ENCODE results near the gene PRDM15. TPM values are rescaled to one million over a fixed set of nuclear protein-coding genes. Genes with fewer than 3 reads are reported as not detected.

PRDM15 gene
- total RNA-seq, 2 experiments from 2014 or later, result 10.4 to 12.0 TPM

DNA sequence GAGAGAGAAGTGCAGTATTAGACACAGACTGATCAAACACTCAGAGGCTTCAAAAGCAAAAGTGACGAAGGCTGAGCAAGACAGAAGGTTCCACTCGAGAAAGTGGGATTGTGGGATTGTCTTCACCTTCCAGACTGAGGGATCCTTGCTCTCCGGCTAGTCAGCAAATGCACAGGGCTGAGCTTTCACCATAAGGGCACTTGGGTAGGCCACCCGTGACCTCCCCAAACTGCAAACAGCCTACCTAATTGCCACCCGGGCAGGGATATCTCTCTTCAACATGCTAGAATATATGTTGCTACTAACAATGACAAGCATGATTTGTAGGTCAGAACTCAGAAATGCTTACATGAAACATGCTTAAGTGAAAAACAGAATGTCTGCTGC lies 77.0 kb downstream of the PRDM15 start:
- TF ChIP-seq CTCF (IDR thresholded peaks at IDR 0.05), result no peak
- no peak overlapping the region for H3K27ac ChIP-seq (ENCODE audit: low read depth in 1 of 2, low read length in 2 of 2)
- CTCF ChIA-PET, result no interaction called here
- intact Hi-C loops (cut with DNase I, micrococcal nuclease), result no loop called here
- Mint-ChIP-seq H3K9me3 (no peaks in the 10 kb centered on the region), H3K4me3 (no peak overlapping the region), H3K36me3 (ENCODE audit: low read depth) (peaks cover 59% of the 10 kb centered on the region), H3K27ac (no peak overlapping the region), H3K27me3 (no peaks in the 10 kb centered on the region), H3K4me1 (ENCODE audit: low read depth) (no peaks in the 10 kb centered on the region)
- DNase-seq (no peak), ATAC-seq (ENCODE audit: poor library complexity) (no peak)
- no peak overlapping the region for H3K4me3 ChIP-seq (ENCODE audit: low read length)
- peaks cover 43% of the 10 kb centered on the region for H3K36me3 ChIP-seq (ENCODE audit: insufficient read depth, low read length)
- no peaks in the 10 kb centered on the region for H3K4me1 ChIP-seq (ENCODE audit: insufficient read depth, low read length)
- POLR2A ChIA-PET, result no interaction called here
- no peaks in the 10 kb centered on the region for H3K27me3 ChIP-seq (ENCODE audit: control insufficient read depth in 1 of 2, insufficient read depth in 2 of 2, low read length in 2 of 2)
- no peaks in the 10 kb centered on the region for H3K9me3 ChIP-seq (ENCODE audit: control insufficient read depth in 1 of 2, insufficient read depth in 1 of 2, low read length in 2 of 2)

- no peak for ATAC-seq (ENCODE audit: poor library complexity)
Measured at GRCh38 chr21:41801321-41802197, 77.6 kb downstream of the PRDM15 start.

More at GRCh38 chr21:41801321-41802197, 77.6 kb downstream of the PRDM15 start:
- intact Hi-C loops (cut with DNase I, micrococcal nuclease), result no loop called here
- H3K27me3 ChIP-seq (ENCODE audit: control insufficient read depth in 1 of 2, insufficient read depth in 2 of 2, low read length in 2 of 2), result no peaks in the 10 kb centered on the region
- no peak for DNase-seq
- peaks cover 43% of the 10 kb centered on the region for H3K36me3 ChIP-seq (ENCODE audit: insufficient read depth, low read length)
- H3K27ac Mint-ChIP-seq, result no peak overlapping the region
- no peak overlapping the region for H3K4me3 ChIP-seq (ENCODE audit: low read length)
- POLR2A ChIA-PET, result no interaction called here
- CTCF ChIA-PET, result interaction anchor here (0.5 kb wide), 1 partner anchor 681 kb away, joined by 4 read pairs; no protein-coding TSS in a partner anchor
- H3K4me3 Mint-ChIP-seq, result no peak overlapping the region
- H3K36me3 Mint-ChIP-seq (ENCODE audit: low read depth), result peaks cover 59% of the 10 kb centered on the region
- no peaks in the 10 kb centered on the region for H3K4me1 Mint-ChIP-seq (ENCODE audit: low read depth)
- no peak for TF ChIP-seq CTCF (IDR thresholded peaks at IDR 0.05)
- H3K27ac ChIP-seq (ENCODE audit: low read depth in 1 of 2, low read length in 2 of 2), result no peak overlapping the region
- no peaks in the 10 kb centered on the region for H3K27me3 Mint-ChIP-seq
- no peaks in the 10 kb centered on the region for H3K9me3 Mint-ChIP-seq
- no peaks in the 10 kb centered on the region for H3K4me1 ChIP-seq (ENCODE audit: insufficient read depth, low read length)
- no peaks in the 10 kb centered on the region for H3K9me3 ChIP-seq (ENCODE audit: control insufficient read depth in 1 of 2, insufficient read depth in 1 of 2, low read length in 2 of 2)
